Measurements from ENCODE around the gene RNF19B.

The RNF19B gene

DNA sequence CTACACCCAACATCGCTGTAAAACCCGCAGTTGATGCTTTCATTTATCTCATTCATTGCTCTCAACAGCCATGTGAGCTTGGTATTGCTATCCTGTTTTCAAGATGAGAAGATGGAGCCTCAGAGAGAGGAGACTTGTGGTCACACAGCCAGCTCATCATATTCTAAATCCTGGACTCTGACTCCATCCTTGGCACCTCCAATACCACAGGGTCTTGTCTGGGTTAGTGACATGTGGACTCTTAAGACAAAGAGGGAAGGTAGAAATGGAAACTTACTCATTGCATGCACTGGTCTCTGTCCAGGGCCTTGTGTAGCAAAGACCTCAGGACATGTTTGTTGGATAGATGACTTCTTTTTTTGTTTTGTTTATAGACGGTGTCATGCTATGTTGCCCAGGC is 7.0 kb upstream of the RNF19B start:
- Histone ChIP-seq H3K4me3 (no peak overlapping the region), H3K27ac (no peak overlapping the region)

DNA sequence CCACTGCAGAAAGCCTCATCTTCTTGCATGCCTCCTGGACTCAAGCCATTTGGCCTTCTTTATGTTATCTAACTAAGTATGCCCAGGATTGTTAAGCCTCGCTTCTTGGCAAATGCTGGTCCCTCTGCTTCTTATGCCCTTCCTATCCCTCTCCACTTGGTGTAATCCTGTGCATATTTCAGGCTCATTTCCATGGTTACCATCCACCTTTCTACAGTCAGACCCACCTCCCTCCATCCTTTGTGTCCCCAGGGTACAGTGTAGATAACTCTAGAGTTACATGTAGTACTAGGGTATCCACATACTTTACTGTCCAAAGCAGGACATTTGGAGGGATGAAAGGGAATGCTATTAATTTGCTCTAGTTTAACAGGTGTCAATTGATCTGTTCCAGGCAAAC is 6.5 kb upstream of the RNF19B start:
- Histone ChIP-seq H3K4me3 (no peak overlapping the region), H3K27ac (no peak overlapping the region)

DNA sequence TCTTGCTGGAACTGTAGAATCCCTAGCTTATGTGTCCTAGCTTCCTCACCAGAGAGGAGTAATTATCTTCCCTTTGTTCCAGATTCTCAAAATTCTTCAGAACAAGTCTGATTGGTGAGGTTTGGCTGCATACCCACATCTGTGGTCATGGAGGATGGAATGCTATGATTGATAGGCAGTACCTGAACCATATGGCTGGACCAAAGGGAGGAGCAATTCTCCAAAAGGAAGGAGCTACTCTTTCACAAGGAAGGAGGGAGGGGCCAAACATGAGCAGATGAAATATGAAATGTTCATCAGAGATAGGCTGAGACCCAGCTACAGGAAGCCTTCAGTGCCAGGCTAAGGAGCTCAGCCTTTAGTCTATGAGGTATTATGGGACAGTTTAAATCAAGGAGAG is 5.0 kb upstream of the RNF19B start:
- H3K27ac ChIP-seq = no peak overlapping the region
- H3K4me3 ChIP-seq = no peak overlapping the region

DNA sequence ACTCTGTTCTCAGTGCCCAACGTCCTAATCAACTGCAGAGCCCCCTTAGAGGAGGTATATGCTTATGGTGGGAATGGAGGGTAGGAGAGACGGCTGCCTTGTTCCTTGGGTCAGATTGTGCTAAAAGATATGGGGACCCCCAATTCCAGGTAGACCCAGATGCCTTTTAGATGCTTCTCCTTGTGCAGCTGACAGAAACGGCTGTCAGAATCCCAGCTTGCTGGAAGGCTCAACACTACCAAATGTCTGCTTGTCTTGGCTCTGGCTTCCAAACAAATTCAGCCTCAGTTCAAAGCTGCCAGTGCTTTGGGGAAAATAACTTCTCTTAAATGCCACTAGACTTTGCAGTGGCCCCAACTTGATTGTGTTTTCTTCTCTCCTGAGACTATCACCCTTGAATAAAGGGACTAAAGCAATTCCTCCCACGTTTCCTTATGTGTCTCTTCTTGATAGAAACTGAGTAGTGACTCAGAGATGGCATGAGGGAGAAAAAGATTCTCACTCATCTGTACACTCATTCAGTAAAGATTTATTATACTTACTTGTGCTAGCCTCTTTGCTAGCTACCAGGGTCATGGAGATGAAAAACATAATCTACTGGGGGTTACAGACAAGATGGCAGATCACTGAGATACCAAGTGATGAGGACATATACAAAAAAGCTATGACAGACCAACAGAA is 3.4 kb upstream of the RNF19B start:
- H3K27ac ChIP-seq = peak overlapping the region in 1 of 21 experiments; percentile 9

DNA sequence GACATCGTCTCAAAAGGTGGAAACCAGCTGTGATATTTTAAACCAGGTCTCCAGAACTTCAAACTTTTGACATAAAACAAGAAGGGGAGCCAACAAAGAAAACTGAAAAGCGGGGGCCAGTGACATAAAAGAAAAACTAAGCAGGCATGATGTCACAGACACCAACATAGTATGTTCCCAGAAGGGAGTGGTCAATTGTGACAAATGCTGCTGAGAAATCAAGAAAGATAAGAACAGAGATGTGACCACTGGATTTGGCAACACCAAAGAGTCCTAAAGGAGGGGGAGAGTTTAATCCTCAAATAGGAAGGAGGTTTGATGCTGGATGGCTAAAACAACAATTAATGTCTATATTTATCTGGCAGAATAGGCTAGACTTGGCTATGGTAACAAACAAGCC is 2.3 kb upstream of the RNF19B start:
- Histone ChIP-seq H3K4me3 (no peak overlapping the region), H3K27ac (no peak overlapping the region)

More for the DNA sequence above, 3.4 kb upstream of the RNF19B start:
- H3K4me3 ChIP-seq = no peak overlapping the region

DNA sequence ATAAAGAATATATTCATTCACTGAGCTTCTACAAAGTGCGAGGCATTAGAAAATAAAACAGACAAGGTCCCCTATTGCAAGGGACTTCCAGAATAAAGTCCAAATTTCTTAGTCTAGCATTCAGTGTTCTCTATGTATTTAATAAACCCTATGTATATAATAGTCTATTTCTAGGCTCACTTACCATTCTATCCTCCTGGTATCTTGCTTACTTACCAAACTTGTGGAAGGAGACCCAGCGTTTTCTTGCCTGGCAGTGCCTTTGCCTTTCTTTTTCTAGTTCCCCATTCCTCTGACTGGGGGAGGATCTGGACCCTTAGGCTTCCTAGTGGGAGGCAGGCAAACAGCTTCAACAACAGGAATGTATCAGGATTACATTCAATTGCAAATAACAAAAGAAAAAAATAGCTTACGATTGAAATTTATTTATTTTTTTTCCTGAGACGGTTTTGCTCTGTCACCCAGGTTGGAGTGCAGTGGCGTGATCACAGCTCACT is 690 bp upstream of the RNF19B start:
- H3K27ac ChIP-seq = peak overlapping the region in 18 of 21 experiments; percentile 16 to 97 (median 94)
- H3K4me3 ChIP-seq = peak overlapping the region in 6 of 7 experiments; percentile 65 to 97 (median 86)

DNA sequence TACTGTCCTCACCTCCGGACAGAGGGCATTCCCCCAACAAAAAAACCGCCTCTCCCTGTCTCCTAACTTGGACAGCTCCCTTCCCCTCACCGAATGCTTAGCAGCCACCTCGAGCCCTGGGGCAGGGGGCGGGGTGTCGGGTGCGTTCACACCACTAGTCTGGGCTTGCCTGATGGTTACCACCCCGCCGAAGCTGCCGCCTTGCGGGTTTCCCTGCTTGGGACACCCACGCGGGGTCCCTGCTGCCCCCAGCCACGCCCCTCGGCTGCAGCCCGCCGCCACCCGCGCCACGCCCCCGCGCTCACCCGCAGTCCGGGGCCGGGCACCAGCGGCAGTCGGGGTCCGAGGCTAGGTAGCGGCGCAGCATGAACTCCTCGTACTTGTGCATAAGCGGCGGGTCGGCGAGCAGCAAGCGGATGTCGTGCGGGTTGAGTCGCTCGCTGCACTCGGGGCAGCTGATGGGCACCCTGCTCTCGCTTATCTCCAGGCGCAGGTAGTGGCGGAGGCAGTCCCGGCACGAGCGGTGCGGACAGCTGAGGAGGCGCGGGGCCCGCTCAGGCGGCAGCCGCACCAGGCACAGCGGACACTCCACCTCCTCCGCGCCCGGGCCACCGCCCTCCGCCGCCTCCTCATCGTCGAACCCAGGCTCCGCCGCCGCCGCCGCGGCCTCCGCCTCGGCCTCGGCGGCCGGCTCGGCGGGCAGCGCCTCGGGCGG is 706 bp downstream of the RNF19B start:
- peak overlapping the region; percentile 43 to 97 (median 94) for H3K27ac ChIP-seq

DNA sequence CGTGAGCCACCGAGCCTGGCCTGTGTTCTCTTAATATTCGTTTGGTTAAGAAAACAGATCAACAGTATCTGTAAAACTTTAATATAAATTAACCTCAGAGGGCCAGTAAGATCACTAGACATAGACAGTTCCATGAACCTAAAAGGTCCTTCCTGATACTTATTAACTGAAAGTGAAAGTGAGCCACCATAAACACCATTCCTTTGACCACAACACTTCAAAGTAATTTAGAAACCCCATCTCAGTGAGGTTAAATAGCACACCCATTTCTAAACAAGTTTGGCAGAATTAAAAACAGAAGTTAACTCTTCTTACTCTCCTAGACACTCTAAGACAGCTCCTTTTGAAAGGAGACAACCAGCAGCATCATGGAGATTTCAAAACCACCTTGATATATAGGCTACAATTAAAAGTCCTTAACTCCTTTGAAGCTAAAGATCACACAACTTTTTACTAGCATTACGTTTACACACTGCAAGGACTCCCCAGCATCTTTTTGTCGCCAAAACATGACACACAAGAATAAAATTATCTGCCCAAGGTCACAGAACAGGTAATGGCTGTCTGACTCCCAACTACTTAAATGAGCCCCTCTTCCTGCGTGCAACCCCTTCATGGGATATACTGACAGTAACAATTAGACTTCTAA is 2.2 kb downstream of the RNF19B start:
- Histone ChIP-seq H3K4me3 (peak overlapping the region; percentile 65 to 97 (median 79)), H3K27ac (peak overlapping the region in 11 of 21 experiments; percentile 3 to 96 (median 43))

More for the DNA sequence above, 706 bp downstream of the RNF19B start:
- peak overlapping the region; percentile 65 to 97 (median 79) for H3K4me3 ChIP-seq

DNA sequence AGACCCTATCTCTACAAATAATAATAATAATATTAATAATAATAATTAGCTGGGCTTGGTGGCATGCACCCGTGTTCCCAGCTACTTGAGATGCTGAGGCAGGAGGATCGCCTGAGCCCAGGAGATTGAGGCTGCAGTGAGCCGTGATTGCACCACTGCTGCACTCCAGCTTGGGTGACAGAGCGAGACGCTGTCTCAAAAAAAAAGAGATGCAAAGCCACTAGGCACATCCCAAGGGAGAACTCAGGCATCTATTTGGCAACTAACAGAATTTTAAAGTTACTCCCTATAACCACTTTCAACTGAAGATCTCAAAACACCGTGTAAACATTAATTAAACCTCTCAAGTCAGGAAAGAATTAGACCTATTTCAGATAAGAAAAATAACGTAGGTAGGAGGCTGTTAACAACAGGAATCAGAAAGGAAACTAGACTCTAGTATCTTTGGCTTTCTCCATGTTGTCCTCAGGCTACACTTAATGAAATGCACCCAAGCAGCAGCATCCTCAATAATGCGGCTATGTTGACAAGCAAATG is 3.7 kb downstream of the RNF19B start:
- Histone ChIP-seq H3K27ac (peak overlapping the region in 2 of 21 experiments; percentile 18 to 60), H3K4me3 (no peak overlapping the region)

DNA sequence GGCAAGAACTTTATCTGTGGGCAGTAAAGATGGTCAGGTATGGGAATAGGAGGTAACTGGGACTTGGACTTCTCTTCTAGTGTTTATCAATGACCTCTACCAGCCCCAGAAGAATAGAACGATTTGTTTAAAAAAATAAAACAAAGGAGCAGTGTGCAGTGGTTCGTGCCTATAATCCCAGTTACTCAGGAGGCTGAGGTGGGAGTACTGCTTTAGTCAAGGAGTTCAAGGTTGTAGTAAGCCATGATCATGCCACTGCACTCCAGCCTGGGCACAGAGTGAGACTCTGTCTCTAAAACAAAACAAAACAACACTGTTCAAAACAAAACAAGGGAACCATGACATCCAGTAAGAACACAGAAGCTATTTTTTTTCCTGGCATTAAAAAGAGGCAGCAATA is 4.3 kb downstream of the RNF19B start:
- Histone ChIP-seq H3K4me3 (no peak overlapping the region), H3K27ac (peak overlapping the region in 1 of 21 experiments; percentile 60)

DNA sequence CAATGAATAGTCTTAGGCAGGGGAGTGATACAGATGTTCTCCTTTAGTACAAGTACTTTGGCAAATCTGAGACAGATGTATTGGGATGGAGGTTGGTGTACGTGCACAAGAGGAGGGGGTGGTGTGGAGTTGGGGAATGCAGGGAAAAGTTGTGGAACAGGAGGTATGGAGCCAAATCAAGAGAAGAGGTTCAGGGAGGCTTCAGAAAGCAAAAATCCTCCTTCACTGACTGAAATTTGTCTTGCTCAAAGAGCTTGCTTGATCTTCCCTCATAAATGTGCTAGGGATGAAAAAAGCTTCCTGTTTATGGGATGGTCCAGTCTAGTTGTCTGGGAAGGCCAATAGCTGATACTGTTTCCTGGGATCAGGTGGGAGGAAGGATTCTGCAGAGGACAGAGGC is 5.8 kb downstream of the RNF19B start:
- Histone ChIP-seq H3K4me3 (no peak overlapping the region), H3K27ac (no peak overlapping the region)

DNA sequence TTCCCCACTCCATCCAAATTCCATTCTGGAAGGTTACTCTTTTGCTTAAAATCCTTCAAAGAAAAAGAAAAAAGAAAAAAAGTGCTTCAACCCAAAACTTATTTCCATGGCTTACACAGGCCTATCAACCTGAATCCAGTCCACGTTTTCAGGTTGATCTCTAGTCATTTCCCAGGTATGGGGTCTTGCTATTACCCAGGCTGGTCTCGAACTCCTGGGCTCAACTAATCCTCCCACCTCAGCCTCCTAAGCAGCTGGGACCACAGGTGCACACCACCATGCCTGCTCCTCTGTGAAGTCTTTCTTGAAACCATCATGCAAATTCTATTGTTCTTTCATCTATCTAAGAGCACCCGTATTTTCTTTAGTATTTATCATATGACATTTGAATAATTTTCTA is 7.6 kb downstream of the RNF19B start:
- Histone ChIP-seq H3K4me3 (no peak overlapping the region), H3K27ac (no peak overlapping the region)

DNA sequence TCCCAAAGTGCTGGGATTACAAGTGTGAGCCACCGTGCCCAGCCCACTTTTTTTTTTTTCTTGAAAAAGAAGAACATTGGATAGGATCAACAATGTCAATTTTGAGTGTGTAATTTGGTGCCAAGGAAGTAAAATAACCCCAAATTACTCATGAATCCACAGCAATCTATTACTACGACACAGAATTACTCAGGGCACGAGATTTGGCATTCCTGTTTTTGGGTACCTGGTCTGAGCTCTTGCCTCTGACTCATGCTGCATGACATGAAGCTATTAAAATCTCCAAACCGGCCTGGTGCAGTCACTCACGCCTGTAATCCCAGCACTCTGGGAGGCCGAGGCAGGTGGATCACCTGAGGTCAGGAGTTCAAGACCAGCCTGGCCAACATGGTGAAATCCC is 10.4 kb downstream of the RNF19B start:
- H3K27ac ChIP-seq = peak overlapping the region in 3 of 21 experiments; percentile 10 to 46 (median 40)
- no peak overlapping the region for H3K4me3 ChIP-seq

DNA sequence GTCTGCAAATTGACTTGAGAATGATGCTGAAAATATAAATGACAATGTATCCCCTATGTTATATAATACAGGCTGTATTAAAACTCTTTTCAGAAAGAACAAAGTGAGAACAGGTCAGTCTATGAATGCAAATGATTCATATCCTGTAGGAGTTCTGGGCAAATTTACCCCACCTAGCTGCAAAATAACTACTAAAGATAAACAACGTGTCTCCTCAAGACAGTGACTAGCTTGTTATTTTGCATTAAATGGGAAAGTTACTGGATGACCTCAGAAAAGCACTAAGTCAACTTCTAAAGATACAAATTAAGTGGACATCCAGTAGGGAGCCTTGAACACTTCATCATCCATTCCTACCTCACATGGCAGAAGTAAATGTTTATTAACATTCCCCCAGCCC is 11.1 kb downstream of the RNF19B start:
- peak overlapping the region in 3 of 21 experiments; percentile 11 to 46 (median 40) for H3K27ac ChIP-seq

DNA sequence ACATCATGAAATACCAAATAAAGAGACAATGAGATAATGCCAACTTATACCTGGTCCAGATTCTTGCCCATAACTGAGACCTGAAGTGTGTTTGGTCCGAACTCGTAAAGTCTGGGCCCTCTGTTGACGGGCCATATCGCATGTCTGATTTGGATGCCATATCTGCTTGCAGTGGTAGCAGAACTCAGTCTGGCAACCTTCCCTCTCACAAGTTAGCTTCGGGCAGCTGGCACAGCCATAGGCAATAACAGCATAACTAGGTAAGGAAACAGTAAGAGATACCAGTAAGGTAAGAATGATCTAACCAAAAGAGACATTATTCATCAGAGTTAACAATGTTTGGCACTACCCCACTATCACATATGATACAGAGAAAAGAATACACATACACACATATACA is 15.1 kb downstream of the RNF19B start:
- Histone ChIP-seq H3K4me3 (no peak overlapping the region), H3K27ac (peak overlapping the region in 4 of 21 experiments; percentile 6 to 73 (median 62))

More for the DNA sequence above, 11.1 kb downstream of the RNF19B start:
- no peak overlapping the region for H3K4me3 ChIP-seq

DNA sequence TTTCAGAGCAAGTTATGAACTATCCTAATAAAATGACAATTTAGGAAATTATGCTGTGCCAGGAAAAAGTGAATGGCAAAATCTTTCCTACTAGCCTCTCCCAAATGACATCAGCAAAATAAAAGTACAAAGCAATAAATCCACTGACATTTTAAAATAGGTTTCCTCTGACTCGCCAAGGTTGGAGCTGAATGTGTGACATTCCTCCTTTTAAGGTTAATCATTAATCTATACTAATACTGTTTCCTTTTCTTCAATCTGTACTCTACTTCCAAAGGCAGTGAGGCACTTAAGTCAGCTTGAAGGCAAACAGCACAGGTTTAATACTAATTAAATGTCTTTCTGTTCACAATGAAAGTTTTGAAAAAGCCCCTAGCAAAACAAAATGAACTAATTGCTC is 15.7 kb downstream of the RNF19B start:
- H3K27ac ChIP-seq = peak overlapping the region in 5 of 21 experiments; percentile 6 to 73 (median 64)
- H3K4me3 ChIP-seq = no peak overlapping the region

DNA sequence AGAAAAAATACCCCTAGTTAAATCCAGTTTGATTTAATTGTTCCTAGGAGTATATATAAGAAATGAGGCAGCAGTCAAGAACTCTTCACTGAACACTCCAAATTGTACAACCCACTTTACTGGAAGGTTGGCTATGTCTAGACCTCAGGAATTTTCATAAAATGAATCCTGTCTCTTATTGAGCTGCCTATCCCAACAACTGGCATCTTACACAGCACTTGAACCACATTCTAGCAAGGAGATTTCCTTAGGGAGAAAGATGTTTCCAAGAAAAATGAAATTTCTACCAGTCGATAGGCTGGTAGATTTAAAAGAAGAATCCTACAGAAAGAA is 16.3 kb downstream of the RNF19B start:
- H3K27ac ChIP-seq = peak overlapping the region in 4 of 21 experiments; percentile 63 to 73 (median 68)
- H3K4me3 ChIP-seq = no peak overlapping the region

DNA sequence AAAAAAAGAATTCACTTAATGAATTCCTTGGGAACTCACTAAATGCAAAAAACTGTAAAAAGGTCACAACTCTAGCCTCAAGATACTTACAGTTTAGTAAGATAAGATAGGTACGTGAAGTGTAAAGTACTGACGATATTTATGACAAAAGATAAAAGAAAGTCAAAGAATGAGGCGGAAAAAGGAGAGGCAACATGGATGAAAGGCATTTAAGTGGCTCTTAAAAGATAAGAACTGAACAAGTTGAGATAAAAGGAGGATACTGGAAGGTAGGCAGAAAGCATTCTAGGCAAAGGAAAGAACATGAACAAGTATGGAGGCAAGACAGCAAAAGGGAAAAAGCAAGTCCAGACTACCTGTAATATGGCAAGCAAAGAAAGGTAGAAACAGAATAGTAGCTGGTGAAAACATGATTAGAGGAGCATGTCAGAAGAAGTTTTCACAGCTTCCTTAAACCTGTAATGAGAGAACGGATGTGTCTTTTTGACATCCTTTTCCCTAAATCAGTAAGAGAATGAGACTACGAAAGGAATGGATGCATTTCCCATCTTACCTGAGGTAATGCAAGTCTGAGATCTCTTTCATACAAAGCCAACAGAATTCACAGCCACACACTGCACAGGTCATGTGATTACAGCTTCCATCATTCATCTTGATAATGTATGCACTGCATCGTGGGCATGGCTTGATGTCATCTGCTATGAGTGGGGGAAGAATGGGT is 16.8 kb downstream of the RNF19B start:
- Histone ChIP-seq H3K4me3 (no peak overlapping the region), H3K27ac (peak overlapping the region in 4 of 21 experiments; percentile 63 to 73 (median 68))

DNA sequence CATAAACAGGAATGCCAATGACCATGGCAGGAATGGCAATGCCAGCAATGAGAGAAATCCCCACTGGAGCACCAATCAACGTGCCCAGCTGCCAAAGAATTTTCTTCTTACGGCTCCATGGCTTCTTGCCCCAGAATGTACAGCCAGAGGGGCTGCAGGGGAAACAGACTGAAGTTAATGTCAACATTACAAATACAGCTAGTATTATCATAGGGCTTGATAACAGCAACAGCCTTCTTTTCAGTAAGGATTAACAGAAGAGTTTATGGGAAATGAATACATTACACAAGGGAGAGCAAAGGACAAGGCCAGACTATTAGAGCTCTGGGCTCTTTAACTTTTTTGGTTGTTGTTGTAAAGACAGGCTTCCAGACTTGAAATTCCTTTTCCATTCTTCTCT is 18.2 kb downstream of the RNF19B start:
- H3K27ac ChIP-seq = peak overlapping the region in 3 of 21 experiments; percentile 5 to 50 (median 14)

DNA sequence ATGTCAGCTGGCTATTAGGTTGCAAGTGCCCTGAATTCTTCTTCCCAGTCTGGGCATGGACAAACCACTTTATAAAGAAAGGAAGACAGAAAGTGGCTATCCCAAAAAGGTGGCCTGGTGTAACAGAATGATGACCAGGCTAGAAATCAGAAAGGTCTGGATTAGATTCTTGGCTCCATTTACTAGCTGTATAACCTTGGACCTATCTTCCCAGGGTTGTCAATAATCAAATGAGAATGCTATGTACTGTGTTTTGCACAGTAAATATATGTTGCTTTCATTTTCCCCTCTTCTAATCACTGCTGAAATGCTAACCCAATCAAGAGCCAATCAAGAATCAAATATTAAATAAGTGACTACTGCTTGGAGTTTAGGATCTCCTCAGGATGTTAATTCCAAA is 20.4 kb downstream of the RNF19B start:
- Histone ChIP-seq H3K4me3 (no peak overlapping the region), H3K27ac (no peak overlapping the region)

More for the DNA sequence above, 18.2 kb downstream of the RNF19B start:
- H3K4me3 ChIP-seq = no peak overlapping the region

Measured in skin epidermis (tissue), 12 donors.